Measurements from ENCODE around the gene ADCK2.
"Not testable (repeated sequence)": the region's sequence is repeated elsewhere in the genome, so short reads cannot be mapped to it uniquely, and the experiment has no call there.

Gene ADCK2

GRCh38 chr7:140693849-140694248 is 21.1 kb downstream of the ADCK2 start:
- not testable (repeated sequence) for DNase-seq (ENCODE audit: low read depth in 2 of 2)

- no peak for DNase-seq (ENCODE audit: low read depth in 2 of 2)
Observed at GRCh38 chr7:140694592-140694991, 21.8 kb downstream of the ADCK2 start.

- DNase-seq (ENCODE audit: low read depth in 2 of 2) = no peak
Observed at GRCh38 chr7:140695381-140695780, 22.6 kb downstream of the ADCK2 start.

- DNase-seq (ENCODE audit: low read depth in 2 of 2) = peak; percentile 88 to 94
Observed at GRCh38 chr7:140696024-140696679, 23.4 kb downstream of the ADCK2 start.

- DNase-seq (ENCODE audit: low read depth in 2 of 2) = peak in 1 of 2 experiments; percentile 57
Observed at GRCh38 chr7:140696680-140697446, 24.1 kb downstream of the ADCK2 start, which contains the start of gene NDUFB2. NDUFB2 (plus strand) TSS chr7:140696708; CDS start chr7:140696745, 37 bp downstream.

- no peak for DNase-seq (ENCODE audit: low read depth in 2 of 2)
Observed at GRCh38 chr7:140697447-140698143, 24.9 kb downstream of the ADCK2 start.

GRCh38 chr7:140698477-140698876 is 25.7 kb downstream of the ADCK2 start:
- no peak for DNase-seq (ENCODE audit: low read depth in 2 of 2)

- DNase-seq (ENCODE audit: low read depth in 2 of 2) = no peak
Observed at GRCh38 chr7:140702774-140703173, 30.0 kb downstream of the ADCK2 start.

- no peak for DNase-seq (ENCODE audit: low read depth in 2 of 2)
Observed at GRCh38 chr7:140704205-140704604, 31.5 kb downstream of the ADCK2 start.

GRCh38 chr7:140707132-140707531 is 34.4 kb downstream of the ADCK2 start:
- DNase-seq (ENCODE audit: low read depth in 2 of 2) = no peak

- not testable (repeated sequence) for DNase-seq (ENCODE audit: low read depth in 2 of 2)
Observed at GRCh38 chr7:140708764-140709163, 36.0 kb downstream of the ADCK2 start.

GRCh38 chr7:140712392-140712791 is 39.6 kb downstream of the ADCK2 start:
- not testable (repeated sequence) for DNase-seq (ENCODE audit: low read depth in 2 of 2)

- no peak for DNase-seq (ENCODE audit: low read depth in 2 of 2)
Observed at GRCh38 chr7:140714331-140715040, 41.7 kb downstream of the ADCK2 start.

- DNase-seq (ENCODE audit: low read depth in 2 of 2) = no peak
Observed at GRCh38 chr7:140719721-140720120, 47.0 kb downstream of the ADCK2 start.

- DNase-seq (ENCODE audit: low read depth in 2 of 2) = no peak
Observed at GRCh38 chr7:140722254-140722653, 49.5 kb downstream of the ADCK2 start.

GRCh38 chr7:140723006-140723405 is 50.3 kb downstream of the ADCK2 start:
- peak in 1 of 2 experiments; percentile 10 for DNase-seq (ENCODE audit: low read depth in 2 of 2)

- no peak for DNase-seq (ENCODE audit: low read depth in 2 of 2)
Observed at GRCh38 chr7:140723574-140723973, 50.8 kb downstream of the ADCK2 start.

- no peak for DNase-seq (ENCODE audit: low read depth in 2 of 2)
Observed at GRCh38 chr7:140724706-140725105, 52.0 kb downstream of the ADCK2 start.

GRCh38 chr7:140726281-140726680 is 53.5 kb downstream of the ADCK2 start:
- no peak for DNase-seq (ENCODE audit: low read depth in 2 of 2)

- DNase-seq (ENCODE audit: low read depth in 2 of 2) = no peak
Observed at GRCh38 chr7:140732416-140732815, 59.7 kb downstream of the ADCK2 start.

GRCh38 chr7:140734096-140734495 is 61.4 kb downstream of the ADCK2 start:
- no peak for DNase-seq (ENCODE audit: low read depth in 2 of 2)

GRCh38 chr7:140734729-140735128 is 62.0 kb downstream of the ADCK2 start:
- no peak for DNase-seq (ENCODE audit: low read depth in 2 of 2)
